HG03439 (cell line): ENCODE data around the gene BSPRY.
"Not testable (repeated sequence)": the region's sequence is repeated elsewhere in the genome, so short reads cannot be mapped to it uniquely, and the experiment has no call there.

Experiments used
- ATAC-seq: cut with Tn5 transposase; IDR thresholded peaks from one replicate; pipeline ENCODE4 v1.9.1; 2021; ENCODE audit warnings: mild to moderate bottlenecking, moderate library complexity; ENCODE audit not compliant: unreplicated experiment

Gene BSPRY

DNA sequence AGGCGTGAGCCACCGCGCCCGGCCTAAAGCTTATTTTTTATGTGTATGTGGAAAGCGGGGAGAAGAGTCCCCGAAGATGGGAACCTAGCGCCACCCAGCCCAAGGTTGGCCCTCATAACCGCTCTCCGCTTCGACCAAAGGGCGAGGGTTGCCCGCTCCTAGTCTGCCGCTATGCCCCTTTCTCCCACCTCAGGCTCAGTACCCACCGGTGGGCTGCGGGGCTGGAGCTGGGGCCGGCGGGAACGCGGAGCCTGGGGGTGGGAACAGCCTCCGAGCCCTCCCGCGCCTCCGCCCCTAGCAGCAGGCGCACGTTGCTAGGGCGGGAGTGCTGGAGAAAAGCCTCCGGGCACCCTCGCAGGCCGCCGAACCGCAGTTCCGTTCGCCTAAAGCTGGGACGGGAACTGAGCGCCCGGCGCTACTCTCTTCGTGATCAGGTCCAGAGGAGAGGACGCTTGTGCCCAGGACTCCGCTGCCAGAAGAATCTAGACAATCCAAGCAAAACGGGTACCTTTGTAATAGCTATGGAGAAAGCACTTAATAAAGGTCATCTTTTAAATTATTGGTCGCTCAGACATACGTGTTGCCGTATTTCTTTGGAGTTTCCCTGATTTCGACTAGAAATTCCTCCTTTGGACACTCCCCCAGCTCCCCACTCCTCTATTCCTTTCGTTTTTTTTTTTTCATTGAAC, 9.2 kb upstream of the BSPRY start, which contains the start of gene WDR31:
WDR31 (minus strand) TSS at position 265 of the 689 bp plus-strand sequence. CDS start 8,253 bp downstream, outside the sequence.
- peak; percentile 98 for ATAC-seq

DNA sequence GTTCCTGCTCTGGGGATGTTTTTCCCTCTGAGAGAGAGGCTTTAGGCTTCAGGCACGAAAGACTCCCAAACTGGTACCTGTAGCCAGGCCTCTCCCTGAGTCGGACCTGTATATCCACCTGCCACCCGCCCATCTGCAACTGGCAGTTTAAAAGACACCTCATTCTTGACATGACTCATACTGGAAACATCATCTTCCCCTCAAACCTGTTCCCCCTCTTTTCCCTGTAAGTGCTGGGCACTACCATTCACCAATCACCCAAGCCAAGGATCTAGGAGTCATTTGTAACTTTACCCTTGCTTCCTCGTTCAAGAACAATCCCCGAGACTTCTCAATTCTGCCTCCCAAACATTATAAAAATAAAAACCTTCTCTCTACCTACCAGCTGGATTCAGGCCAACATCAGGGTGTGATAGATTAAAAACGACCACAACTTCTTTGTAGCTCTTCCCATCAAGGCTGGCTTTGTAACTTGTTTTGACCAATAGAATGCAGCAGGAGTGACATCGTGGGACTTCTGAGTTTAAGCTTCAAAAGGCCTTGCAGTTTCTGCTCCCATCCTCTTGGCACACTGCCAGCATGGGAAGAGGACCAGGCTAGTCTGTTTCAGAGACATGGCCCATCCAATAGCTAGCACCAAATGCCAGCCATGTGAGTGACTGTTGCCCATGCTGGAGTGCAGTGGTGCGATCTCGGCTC, 7.5 kb upstream of the BSPRY start:
- no peak for ATAC-seq

DNA sequence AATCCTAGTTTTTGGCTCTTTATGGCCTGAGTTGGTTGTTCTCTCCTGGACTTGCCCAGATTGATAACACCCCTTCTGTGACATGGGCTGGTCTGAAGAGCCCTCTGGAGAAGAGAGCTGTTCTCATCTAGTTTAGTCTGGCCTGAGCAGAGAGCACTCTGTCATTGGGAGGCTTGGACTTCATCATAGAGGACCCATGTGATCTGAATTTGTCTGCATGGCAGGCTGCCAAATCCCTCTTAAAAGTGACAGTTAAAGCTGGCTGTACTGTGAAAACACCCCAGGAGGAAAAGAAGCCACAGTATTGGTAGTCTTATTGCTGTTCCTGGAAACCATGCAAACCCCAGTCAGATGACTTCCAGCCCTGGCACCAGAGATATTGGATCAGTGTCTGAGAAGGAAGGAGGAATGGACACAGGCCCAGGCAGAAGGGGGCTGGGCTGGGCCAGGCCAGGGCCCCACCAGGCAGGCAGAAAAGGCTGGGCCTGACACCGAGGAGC, 5.6 kb upstream of the BSPRY start:
- no peak for ATAC-seq

DNA sequence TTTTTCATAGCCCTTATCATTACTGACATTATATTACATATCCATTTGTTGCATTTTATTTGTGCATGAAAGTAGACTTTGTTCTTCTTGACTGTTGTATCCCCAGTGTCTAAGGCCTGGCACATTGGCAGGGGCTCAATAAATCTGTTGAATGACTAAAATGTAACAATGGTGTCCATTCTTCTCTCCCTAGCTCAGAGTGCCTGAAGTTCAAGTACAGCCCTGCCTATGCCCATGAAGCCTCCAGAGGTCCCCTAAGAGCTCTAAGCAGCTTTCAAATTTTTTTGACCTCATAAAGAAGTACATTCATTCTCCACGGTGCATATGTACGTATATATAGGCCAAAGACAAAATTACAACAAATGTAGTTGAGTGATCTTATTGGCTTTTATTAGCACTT, 4.2 kb upstream of the BSPRY start:
- ATAC-seq, result no peak

DNA sequence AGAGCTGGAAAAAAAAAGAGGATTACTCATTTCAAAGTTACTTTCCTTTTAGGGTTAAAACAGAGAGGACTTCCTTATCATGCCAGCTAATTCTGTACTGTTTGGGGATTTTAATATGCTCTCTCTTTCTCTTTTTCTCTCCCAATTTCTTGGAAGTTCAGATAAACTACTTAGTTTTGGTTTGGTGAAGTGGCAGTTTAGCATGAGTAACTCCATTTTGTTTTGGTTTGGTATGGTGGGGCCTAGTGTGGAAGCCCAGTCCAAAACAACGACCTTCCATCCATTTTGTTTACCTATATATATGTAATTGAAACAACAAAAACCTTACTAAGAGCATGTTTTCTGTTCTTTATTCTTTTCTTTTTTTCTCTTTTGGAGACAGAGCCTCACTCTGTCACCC, 3.7 kb upstream of the BSPRY start:
- ATAC-seq, result no peak

DNA sequence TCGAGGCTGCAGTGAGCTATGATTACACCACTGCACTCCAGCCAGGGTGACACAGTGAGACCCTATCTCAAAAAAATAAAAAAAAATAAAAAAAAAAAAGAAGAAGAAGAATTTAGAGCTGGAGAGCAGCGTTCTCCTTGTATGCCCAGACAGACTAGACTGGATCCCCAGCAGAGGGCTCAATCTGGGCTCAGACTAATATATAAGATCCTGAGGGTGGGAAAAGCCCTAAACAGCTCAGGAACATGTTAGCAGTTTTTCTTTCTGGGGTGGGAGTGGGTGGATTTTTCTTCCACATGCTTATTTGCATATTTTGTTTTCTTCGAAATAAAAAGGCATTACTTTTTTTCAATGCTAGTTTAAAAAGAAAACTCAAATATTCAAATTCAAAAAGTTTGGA, 904 bp upstream of the BSPRY start:
- ATAC-seq, result no peak

DNA sequence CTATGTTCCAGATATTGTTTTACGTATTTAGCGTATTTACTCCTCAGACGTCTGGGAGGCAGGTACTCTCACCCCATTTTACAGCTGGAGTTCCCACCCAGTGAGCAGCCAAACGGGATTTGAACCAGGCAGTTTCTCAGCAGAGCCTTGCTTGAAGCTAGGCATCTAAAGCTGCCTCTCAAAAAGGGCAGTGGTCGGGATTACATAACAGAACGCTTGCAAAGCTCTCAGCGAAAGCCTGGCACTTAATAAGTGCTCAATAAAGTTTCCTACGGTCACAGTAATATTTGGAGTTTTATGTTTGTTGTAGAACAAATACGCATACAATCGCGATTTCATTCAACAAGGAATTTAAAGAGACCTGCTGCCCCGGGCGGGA, 286 bp upstream of the BSPRY start:
- no peak for ATAC-seq

DNA sequence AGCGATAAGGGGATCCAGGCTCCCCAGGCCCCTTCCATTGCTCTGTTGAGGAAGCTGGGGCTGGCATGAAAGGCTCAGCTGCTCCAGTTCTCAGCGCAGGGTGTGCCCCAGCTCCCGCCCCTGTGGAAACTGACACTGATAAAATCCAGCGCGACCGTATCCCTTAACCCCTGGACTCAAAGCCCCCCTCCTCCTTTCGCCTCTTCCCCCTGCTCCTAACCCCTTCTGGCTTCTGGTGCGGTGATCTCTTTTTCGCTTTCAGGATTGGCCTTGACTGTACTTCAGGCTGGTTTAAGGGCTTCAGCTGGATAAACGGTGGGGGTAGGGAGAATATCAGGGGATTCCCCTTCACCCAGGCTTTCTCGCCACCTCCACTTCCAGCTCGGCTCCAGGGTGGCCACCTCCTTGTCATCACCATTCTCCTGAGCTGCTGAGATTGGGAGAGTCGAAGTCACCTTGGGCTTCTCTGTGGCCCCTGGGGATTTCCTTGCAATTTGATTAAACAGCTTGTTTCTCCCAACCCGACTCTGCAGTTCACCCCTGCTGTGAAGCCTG, 843 bp downstream of the BSPRY start:
- no peak for ATAC-seq

DNA sequence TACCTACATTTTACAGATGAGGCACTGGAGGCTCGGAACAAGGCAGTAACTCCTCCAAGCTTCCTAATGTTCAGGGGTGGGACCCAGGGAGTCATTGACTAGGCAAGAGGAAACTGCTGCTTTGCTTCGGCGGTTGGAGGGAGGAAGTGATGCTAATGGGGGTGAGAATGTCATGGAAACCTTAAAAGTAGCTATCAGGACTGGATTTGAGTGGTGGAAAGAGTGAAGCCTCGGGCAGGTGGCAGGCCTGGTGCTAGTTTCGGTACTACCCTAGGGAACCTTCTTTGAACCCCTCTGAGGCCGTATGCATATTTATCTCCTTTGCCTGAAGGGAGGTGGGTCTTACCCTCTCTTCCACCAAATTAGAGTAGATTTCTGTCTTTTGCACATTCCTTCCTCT, 1.6 kb downstream of the BSPRY start:
- no peak for ATAC-seq

DNA sequence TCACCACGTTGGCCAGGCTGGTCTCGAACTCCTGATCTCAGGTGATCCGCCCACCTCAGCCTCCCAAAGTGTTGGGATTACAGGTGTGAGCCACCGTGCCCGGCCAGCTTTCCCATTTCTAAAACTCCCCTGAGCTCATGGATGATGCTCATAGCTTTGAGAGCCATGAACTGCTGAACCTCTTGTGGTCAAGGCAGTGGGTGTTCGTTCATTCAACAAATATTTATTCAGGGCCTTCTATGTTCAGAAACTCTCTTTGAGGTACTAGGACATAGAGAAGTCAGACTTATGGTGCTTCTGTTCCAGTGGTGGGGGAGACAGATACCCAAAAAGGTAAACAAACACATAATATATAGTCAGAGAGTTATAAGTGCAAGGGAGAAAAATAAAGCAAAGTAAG, 2.7 kb downstream of the BSPRY start:
- ATAC-seq, result no peak

DNA sequence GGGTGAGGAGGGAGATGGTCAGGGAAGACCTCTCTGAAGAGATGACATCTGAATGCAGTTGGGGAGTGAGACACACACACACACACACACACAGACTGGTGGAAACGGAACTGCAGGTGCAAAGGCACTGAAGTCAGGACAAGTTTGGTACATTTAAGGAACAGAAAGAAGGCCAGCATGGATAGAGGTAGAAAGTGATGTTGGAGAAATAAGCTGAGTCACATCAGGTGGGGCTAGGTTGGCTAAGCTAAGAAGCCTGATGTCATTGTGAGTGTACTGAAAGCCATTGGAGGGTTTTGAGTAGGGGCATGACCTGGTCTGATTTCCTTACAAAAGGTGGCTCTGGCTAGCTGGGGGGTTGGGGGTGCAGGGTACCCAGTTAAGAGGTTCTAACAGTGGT, 3.1 kb downstream of the BSPRY start:
- no peak for ATAC-seq

DNA sequence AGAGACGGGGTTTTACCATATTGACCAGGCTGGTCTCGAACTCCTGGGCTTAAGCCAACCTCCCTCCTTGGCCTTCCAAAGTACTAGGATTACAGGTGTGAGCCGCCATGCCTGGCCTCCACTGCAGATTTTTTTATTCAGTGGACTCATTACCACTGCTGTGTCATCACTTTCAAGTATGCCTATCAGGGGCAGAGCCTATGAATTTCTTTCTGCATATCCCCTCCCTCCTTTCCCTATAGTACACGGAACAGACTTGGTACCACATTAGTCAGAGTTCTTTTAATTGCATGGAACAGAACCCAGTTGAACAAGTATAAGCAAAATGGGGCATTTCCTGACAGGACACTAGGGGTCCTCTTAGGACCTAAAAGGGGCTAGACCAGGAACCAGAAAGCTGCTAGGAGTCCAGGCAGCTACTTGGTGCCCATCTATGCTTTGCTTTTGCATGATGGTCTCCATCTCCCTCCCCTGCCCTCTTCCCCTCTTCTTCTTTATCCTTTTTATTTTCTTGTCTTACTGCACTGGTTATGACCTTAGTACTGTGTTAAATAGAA, 5.8 kb downstream of the BSPRY start:
- no peak for ATAC-seq

DNA sequence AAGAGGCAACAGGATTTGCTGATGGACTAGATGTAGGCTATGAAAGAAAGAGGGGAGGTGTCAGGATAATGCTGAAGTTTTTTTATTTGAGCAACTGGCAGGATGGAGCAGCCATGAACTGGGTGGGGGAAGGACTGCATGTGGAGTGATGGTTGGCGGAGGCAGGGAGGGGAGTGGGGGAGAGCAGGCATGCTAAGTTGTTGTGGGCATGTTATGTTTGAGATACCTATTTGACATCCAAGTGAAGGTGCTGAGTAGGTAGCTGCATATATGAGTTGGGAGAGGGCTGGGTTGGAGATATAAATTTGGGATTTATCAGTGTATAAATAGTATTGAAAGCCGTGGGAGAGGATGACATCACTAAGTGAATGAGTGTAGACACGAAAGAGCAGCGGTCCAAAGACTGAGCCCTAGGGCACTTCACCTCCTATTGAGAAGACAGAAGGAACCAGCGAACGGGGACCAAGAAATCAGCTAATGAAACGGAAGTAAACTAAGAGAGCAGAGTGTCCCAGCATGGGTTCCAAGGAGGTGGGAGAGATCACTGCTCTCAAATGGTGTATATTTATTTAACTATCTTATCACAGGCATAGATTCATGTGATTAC, 7.4 kb downstream of the BSPRY start:
- no peak for ATAC-seq

DNA sequence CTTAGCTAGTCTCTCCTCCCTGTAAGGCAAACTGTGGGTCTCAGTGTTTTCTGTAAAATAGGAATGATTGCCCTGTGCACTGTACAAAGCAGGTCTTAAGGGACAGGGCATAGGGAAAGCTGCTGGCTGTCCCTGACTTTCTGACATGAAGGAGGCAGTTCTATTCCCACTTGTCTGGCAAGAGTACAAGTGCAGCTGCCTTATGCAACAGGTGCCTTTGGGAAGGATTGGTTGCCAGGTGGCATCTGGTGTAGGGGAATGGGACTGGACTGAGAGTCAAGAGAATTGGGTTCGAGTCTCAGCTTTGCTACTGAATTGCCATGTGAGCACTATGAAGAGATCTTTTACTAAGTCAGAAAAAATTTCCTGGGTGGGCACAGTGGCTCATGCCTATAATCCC, 10.0 kb downstream of the BSPRY start:
- no peak for ATAC-seq

DNA sequence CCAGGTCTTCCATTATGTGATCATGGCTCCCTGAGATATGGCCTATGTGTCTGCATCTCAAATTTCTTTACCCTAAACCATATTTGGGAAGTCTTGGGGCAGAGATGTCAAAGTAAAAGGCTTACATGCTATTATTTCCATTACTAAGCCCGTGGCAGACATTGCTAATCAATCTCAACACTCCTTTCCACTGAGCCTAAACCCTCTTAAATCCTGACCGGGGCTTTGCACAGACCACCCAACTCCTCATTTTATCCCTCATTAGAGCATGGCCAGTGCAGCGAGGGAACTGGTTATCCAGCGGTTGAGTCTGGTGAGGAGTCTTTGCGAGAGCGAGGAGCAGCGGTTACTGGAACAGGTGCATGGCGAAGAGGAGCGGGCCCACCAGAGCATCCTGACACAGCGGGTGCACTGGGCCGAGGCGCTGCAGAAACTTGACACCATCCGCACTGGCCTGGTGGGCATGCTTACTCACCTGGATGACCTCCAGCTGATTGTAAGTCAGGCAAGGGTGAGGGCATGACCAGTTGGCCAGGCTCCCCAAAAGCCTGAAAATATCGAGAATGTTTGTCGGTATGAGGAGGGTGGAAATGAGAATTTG, 11.0 kb downstream of the BSPRY start:
- no peak for ATAC-seq

DNA sequence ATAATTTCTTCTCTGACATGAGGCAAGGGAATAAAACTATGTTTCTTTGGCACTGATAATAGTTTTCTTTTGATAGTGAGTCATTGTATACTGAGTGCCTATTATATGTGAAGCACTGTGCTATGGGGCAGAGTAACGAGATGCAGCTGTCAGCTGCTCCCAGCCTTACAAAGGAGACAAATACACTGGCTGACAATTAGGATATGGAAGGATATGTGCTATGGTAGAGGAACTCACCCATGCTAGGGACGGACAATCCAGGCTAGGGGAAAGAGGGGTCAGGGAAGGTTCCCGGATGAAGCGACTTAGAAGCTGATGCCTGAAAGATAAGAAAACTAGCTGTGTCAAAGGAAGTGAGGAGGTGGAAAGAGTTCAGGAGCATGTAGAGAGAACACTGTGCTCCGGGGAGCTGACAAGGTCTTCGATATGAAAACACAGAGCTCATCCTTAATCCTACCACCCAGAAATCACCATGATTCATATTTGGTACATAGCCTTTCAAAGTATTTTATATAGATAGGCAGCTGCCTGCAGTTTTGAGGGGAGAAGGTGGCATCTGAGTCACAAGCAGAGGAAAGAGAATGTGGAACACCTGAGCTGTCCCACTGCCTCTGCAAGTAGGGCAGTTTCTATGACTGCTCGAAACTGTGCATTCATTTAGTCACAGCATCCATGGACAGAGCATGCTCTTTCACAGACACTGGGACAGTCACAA, 12.1 kb downstream of the BSPRY start:
- no peak for ATAC-seq

DNA sequence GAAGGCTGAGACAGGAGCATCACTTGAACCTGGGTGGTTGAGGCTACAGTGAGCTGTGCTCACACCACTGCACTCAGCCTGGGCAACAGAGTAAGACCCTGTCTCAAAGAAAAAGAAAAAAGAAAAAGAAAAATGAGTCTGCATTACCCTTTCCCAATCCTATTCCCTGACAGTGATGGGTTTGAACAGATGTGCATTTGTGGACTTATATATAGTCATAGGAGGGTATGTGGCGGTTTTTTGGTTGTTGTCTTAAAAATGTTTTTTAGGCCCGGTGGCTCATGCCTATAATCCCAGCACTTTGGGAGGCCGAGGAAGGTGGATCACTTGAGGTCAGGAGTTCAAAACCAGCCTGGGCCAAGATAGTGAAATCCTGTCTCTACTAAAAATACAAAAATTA, 14.0 kb downstream of the BSPRY start:
- no peak for ATAC-seq

DNA sequence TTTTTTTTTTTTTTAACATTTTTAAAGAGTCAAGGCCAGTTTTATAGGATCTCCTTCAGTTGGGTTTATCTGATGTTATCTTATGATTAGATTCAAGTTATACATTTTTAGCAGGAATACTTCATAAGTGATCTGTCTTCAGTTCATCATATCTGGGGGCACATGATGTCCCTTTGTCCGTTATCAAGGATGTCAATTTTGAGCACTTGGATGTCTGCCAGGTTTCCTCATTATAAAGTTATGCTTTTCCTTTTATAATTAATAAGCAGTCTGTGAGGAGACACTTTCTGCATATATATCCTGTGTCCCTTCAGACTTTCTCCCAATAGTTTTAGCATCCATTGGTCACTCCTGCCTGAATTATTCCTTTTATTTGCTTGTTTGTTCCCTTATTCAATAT, 15.6 kb downstream of the BSPRY start:
- ATAC-seq, result no peak

DNA sequence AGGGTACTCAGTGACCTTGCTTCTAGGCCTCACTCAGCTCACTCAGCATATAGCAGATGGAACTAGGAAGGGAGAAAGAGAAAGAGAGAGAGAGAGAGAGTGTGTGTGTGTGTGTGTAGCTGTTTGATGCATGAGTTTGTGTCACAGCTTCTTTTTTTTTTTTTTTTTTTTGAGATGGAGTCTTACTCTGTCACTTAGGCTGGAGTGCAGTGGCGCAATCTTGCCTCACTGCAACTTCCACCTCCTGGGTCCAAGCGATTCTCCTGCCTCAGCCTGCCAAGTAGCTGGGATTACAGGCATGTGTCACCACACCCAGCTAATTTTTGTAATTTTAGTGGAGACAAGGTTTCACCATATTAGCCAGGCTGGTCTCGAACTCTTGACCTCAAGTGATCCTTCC, 16.3 kb downstream of the BSPRY start:
- not testable (repeated sequence) for ATAC-seq

DNA sequence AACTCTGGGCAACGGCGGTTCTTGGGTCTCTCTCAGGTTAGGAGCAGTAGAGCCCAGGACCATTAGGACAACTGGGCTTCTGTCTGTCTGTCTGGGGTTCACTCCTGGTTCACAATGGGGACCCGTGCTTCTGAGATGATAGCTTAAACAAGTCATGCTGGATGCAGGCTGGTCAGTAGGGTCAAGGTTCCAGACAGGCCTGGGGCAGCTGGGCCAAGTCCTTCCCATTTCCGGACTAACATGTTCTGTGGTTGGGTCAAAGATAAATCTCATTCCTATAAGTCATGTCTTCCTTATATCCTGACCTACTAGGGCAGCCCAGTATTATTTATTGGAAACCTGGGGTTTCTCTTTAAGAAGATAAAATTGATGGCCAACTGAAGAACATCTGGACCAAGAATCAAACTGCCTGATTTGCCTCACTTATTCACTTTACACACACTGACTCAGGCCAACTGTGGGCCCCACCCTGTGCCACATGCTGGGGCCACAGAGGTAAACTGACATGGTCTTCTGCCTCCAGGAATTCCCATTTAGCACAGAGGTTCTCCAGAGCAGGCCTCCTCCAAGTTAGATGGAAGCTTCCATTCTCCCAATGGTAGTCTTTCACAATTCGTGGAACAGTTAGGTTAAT, 19.1 kb downstream of the BSPRY start:
- no peak for ATAC-seq
